Measurements from ENCODE around the gene CTDSP1. TPM values are rescaled to one million over a fixed set of nuclear protein-coding genes. Genes with fewer than 3 reads are reported as not detected.
A peak's percentile ranks its signal among the peaks of the same experiment; 100 is the strongest.

Gene CTDSP1
- polyA plus RNA-seq, 3 donors: 46.4 to 258 (median 49.9) TPM

DNA sequence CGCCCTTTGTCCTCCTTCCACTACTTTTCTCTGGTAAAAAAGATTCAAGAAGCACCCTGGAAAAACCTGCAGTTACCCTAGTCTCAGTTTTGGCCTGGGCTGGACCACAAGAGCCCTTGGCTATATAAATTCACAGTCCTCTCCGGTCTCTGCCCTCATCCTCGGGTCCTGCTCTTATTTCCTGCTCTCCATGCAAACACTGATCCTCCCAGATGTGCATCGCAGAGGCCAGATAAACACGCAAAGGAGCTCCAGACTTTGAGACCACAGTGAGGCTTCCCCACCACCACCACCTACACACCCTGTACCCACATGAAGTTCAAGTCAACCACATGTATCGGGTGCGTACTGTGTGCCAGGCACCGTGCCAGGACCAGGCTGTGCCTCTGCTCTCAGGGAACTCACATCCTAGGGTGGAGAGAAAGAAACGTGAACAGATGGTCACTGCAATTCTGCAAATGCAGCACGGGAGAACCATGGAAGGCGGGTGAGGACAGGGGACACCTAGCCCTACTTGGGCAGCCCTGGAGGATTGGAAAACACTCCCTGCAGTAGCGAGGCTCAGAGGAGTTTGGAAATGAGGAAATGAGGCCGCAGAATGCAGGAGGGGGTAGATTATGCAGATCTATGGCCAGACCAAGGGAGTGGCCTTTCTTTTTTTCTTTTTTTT, 7.4 kb downstream of the CTDSP1 start:
- no peaks in the 10 kb centered on the region for H3K9me3 ChIP-seq (replicated peaks in 1 of 2; ENCODE audit: control insufficient read depth in 1 of 2, insufficient read depth in 1 of 2, low read length in 2 of 2)
- Mint-ChIP-seq H3K27me3 (ENCODE audit: low read depth in 3 of 3) (no peaks in the 10 kb centered on the region), H3K27ac (peak overlapping the region; percentile 90 to 98 (median 93)), H3K36me3 (peaks cover 29% of the 10 kb centered on the region in 2 donors), H3K4me1 (peaks cover 60% of the 10 kb centered on the region), H3K4me3 (peak overlapping the region; percentile 70 to 90), H3K9me3 (peaks cover 0 to 4% (median 0%) of the 10 kb centered on the region in 7 donors)
- DNase-seq: peak; percentile 51 to 58 (median 55)
- H3K4me1 ChIP-seq (ENCODE audit: control insufficient read depth in 1 of 2, insufficient read depth in 2 of 2, low read length in 2 of 2): peaks cover 61% of the 10 kb centered on the region in 2 donors
- H3K4me2 ChIP-seq (replicated peaks; ENCODE audit: extremely low read depth, low read length, poor library complexity, severe bottlenecking): peak overlapping the region; percentile 81
- peak overlapping the region; percentile 33 to 80 (median 34) for H3K4me3 ChIP-seq (replicated peaks in 1 of 3; ENCODE audit: low read depth in 2 of 3, low read length in 3 of 3)
- peak overlapping the region; percentile 48 for H2AFZ ChIP-seq (ENCODE audit: insufficient read depth, low read depth, low read length, poor library complexity, severe bottlenecking)
- peaks cover 37% of the 10 kb centered on the region for H3K79me2 ChIP-seq (ENCODE audit: insufficient read depth, low read length)
- H3K27me3 ChIP-seq (ENCODE audit: control insufficient read depth in 2 of 2, insufficient read depth in 2 of 2, low read length in 2 of 2): no peaks in the 10 kb centered on the region
- peaks cover 31 to 33% of the 10 kb centered on the region in 2 donors for H3K36me3 ChIP-seq (replicated peaks in 1 of 2; ENCODE audit: control insufficient read depth in 1 of 2, insufficient read depth in 2 of 2, low read length in 2 of 2)
- 0% methylated on average over 10 of the region's 13 CpGs for WGBS (ENCODE audit: insufficient coverage)
- peaks cover 39% of the 10 kb centered on the region for H4K20me1 ChIP-seq (ENCODE audit: insufficient read depth, low read length)
- H3K27ac ChIP-seq (ENCODE audit: low read depth in 1 of 2, low read length in 2 of 2): peak overlapping the region; percentile 69 to 87
- intact Hi-C loops (cut with micrococcal nuclease): loop anchor here (2.0 to 10.0 kb wide), 4 partner anchors 60 to 268 kb away; partner anchors contain the start of genes ARPC2 (in 1 of the 2), CNOT9 (in 1 of the 2), RNF25 (in 1 of the 2) and STK36 (in 1 of the 2)
- TF ChIP-seq CTCF (IDR thresholded peaks at IDR 0.05): no peak
- peak overlapping the region; percentile 70 for H3K9ac ChIP-seq (ENCODE audit: insufficient read depth, low read length, poor library complexity, severe bottlenecking)

- DNase-seq: no peak
- H3K4me3 ChIP-seq (replicated peaks in 1 of 3; ENCODE audit: low read depth in 2 of 3, low read length in 3 of 3): peak overlapping the region in 1 of 3 experiments; percentile 80
- peaks cover 30% of the 10 kb centered on the region for H3K79me2 ChIP-seq (ENCODE audit: insufficient read depth, low read length)
- peaks cover 25 to 27% of the 10 kb centered on the region in 2 donors for H3K36me3 ChIP-seq (replicated peaks in 1 of 2; ENCODE audit: control insufficient read depth in 1 of 2, insufficient read depth in 2 of 2, low read length in 2 of 2)
- intact Hi-C loops (cut with micrococcal nuclease): loop anchor here (2.0 to 10.0 kb wide), 4 partner anchors 60 to 267 kb away; partner anchors contain the start of genes ARPC2 (in 1 of the 2), CNOT9 (in 1 of the 2), RNF25 (in 1 of the 2) and STK36 (in 1 of the 2)
- peaks cover 32% of the 10 kb centered on the region for H4K20me1 ChIP-seq (ENCODE audit: insufficient read depth, low read length)
- Mint-ChIP-seq H3K27ac (peak overlapping the region; percentile 32 to 93 (median 73)), H3K4me3 (no peak overlapping the region), H3K27me3 (ENCODE audit: low read depth in 3 of 3) (no peaks in the 10 kb centered on the region), H3K4me1 (peaks cover 60% of the 10 kb centered on the region), H3K9me3 (peaks cover 0 to 4% (median 0%) of the 10 kb centered on the region in 7 donors), H3K36me3 (peaks cover 22% of the 10 kb centered on the region in 2 donors)
- peak overlapping the region; percentile 81 for H3K4me2 ChIP-seq (replicated peaks; ENCODE audit: extremely low read depth, low read length, poor library complexity, severe bottlenecking)
- no peaks in the 10 kb centered on the region for H3K9me3 ChIP-seq (replicated peaks in 1 of 2; ENCODE audit: control insufficient read depth in 1 of 2, insufficient read depth in 1 of 2, low read length in 2 of 2)
- peaks cover 59 to 60% of the 10 kb centered on the region in 2 donors for H3K4me1 ChIP-seq (ENCODE audit: control insufficient read depth in 1 of 2, insufficient read depth in 2 of 2, low read length in 2 of 2)
- no peak overlapping the region for H2AFZ ChIP-seq (ENCODE audit: insufficient read depth, low read depth, low read length, poor library complexity, severe bottlenecking)
- H3K27ac ChIP-seq (ENCODE audit: low read depth in 1 of 2, low read length in 2 of 2): peak overlapping the region in 1 of 2 donors; percentile 69
- H3K27me3 ChIP-seq (ENCODE audit: control insufficient read depth in 2 of 2, insufficient read depth in 2 of 2, low read length in 2 of 2): no peaks in the 10 kb centered on the region
- H3K9ac ChIP-seq (ENCODE audit: insufficient read depth, low read length, poor library complexity, severe bottlenecking): no peak overlapping the region
- WGBS (ENCODE audit: insufficient coverage): 82% methylated on average over 6 of the region's 8 CpGs
- TF ChIP-seq CTCF (IDR thresholded peaks at IDR 0.05): no peak
These were observed 8.0 kb downstream of the CTDSP1 start for GRCh38 chr2:218407717-218408116.
